ENCODE data around the gene URB1. TPM values are rescaled to one million over a fixed set of nuclear protein-coding genes. Genes with fewer than 3 reads are reported as not detected.

The URB1 gene
- total RNA-seq, 4 donors from 2014 or later: 4.4 to 14.9 (median 11.0) TPM

DNA sequence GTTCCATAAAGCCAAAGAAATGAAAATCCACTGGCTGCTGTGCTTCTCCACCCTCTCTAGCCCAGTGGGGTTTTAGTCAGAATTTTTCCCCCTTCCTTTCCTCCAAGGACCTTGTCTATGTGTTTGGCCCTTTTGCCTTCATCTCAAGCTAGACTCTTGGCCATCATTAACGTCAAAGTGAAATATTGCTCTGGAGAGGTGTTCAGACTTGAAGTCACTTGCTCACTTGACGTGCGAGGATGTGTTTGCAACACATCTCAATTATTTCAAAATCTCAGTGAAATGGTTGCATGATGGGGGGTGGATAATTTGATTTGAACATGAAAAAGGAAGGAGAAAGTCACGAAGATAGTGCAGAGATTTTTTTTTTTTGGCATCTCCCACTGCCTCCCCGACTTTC, 33.3 kb upstream of the URB1 start:
- Histone ChIP-seq H3K4me3 (no peak overlapping the region), H3K9me3 (no peaks in the 10 kb centered on the region), H3K27me3 (no peaks in the 10 kb centered on the region), H3K36me3 (no peaks in the 10 kb centered on the region), H3K4me1 (no peaks in the 10 kb centered on the region), H3K27ac (no peak overlapping the region)
- no peak for DNase-seq
- no peak for TF ChIP-seq POLR2A (IDR thresholded peaks at IDR 0.05)
- TF ChIP-seq, protein P1, sequence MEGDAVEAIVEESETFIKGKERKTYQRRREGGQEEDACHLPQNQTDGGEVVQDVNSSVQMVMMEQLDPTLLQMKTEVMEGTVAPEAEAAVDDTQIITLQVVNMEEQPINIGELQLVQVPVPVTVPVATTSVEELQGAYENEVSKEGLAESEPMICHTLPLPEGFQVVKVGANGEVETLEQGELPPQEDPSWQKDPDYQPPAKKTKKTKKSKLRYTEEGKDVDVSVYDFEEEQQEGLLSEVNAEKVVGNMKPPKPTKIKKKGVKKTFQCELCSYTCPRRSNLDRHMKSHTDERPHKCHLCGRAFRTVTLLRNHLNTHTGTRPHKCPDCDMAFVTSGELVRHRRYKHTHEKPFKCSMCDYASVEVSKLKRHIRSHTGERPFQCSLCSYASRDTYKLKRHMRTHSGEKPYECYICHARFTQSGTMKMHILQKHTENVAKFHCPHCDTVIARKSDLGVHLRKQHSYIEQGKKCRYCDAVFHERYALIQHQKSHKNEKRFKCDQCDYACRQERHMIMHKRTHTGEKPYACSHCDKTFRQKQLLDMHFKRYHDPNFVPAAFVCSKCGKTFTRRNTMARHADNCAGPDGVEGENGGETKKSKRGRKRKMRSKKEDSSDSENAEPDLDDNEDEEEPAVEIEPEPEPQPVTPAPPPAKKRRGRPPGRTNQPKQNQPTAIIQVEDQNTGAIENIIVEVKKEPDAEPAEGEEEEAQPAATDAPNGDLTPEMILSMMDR (IDR thresholded peaks at IDR 0.05): no peak

DNA sequence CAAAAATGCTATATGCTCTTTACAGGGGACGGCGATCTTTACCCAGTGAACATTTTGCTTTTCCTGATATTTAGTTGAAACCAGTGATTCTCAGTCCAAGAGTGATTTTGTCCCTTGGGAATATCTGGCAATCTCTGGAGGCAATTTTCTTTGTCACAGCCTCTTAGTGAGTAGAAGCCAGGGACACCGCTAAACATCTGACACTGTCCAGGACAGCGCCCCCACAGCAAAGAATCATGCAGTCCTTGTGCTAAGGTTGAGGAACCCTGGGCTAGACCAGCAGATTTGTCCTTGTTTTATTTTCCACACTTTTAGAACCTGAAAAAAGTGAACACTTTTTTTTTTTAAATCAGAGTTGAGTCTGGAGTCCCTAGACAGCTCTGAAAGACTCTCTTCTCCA, 32.8 kb upstream of the URB1 start:
- H3K27ac ChIP-seq: no peak overlapping the region
- no peaks in the 10 kb centered on the region for H3K27me3 ChIP-seq
- H3K4me3 ChIP-seq: no peak overlapping the region
- TF ChIP-seq, protein P1 (IDR thresholded peaks at IDR 0.05): no peak
- TF ChIP-seq POLR2A (IDR thresholded peaks at IDR 0.05): no peak
- no peaks in the 10 kb centered on the region for H3K9me3 ChIP-seq
- H3K4me1 ChIP-seq: no peaks in the 10 kb centered on the region
- no peaks in the 10 kb centered on the region for H3K36me3 ChIP-seq
- DNase-seq: no peak

DNA sequence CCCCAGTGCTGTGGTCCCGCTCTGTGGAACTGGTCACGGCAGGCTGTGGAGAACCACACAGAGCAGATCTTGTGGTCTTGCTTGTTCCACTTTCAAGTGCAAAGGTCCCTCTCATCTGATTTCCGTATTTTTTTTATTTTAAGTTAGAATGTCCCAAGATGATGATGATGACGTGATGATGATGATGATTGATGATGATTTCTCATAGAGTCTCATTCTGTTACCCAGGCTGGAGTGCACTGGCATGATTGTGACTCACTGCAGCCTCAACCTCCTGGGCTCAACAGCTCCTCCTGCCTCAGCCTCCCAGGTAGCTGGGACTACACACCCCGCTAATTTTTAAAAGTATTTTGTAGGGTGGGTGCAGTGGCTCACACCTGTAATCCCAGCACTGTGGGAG, 31.9 kb upstream of the URB1 start:
- no peaks in the 10 kb centered on the region for H3K9me3 ChIP-seq
- H3K36me3 ChIP-seq: no peaks in the 10 kb centered on the region
- no peak for DNase-seq
- no peaks in the 10 kb centered on the region for H3K4me1 ChIP-seq
- H3K4me3 ChIP-seq: no peak overlapping the region
- no peak for TF ChIP-seq POLR2A (IDR thresholded peaks at IDR 0.05)
- TF ChIP-seq, protein P1 (IDR thresholded peaks at IDR 0.05): no peak
- H3K27me3 ChIP-seq: no peaks in the 10 kb centered on the region
- no peak overlapping the region for H3K27ac ChIP-seq

DNA sequence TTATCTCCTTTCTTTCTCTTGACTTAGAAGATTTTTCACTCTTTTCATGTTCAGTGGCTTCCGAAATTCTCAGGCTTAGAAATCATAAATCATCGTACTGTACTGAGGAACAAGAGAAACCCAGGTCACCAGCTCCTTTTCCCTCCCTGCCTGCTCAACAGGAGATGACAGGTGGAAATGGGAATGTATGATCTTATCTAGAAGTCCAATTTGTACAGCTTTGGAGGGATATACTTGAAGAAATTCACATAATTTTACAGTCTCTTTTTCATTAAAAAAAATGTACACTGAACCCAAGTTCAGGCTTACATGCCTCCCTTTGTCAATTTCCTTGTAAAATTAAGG, 31.4 kb upstream of the URB1 start:
- no peaks in the 10 kb centered on the region for H3K27me3 ChIP-seq
- no peaks in the 10 kb centered on the region for H3K4me1 ChIP-seq
- DNase-seq: no peak
- no peak for TF ChIP-seq POLR2A (IDR thresholded peaks at IDR 0.05)
- TF ChIP-seq, protein P1 (IDR thresholded peaks at IDR 0.05): no peak
- H3K36me3 ChIP-seq: no peaks in the 10 kb centered on the region
- H3K4me3 ChIP-seq: no peak overlapping the region
- H3K9me3 ChIP-seq: no peaks in the 10 kb centered on the region
- H3K27ac ChIP-seq: no peak overlapping the region

DNA sequence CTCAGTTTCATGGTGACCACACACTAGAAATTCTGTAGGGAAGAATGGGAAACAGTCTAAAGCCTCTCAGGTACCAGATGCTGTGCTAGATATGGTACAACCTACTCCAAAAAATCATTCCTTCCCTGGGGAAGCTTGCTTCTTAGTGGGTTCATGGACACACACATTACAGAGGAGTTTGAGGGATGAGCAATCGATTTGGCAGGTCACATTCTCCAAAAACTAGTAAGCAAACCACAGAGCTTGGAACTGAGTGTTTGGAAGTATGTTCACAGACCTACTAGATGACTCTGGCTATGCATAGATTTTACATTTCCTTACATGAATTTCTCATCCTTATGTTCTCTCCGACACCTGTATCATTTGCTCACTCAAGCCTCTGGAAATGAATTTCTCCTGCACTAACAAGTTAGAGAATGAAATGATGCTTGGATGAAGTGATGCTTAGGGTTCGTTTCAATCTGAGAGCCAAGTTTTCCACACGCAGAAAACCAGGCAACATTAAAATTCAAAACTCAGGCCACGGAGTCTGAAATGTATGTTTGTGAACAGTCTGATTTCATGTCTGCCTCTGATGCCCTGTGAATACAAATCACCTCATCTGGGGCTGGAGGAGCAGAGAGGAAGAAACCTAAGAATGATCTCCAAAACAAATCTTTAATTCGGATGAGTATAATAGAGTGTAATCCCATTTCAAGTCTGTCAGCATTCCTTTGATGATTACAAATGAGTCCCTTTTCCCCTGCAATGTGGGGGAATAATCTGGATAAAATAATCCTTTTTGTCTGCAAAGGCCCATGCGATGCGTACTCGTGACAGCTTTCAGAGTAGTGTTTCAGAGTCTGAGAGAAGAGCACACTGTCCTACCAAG, 30.7 kb upstream of the URB1 start:
- no peak overlapping the region for H3K27ac ChIP-seq
- no peaks in the 10 kb centered on the region for H3K27me3 ChIP-seq
- H3K4me3 ChIP-seq: no peak overlapping the region
- no peak for DNase-seq
- no peaks in the 10 kb centered on the region for H3K9me3 ChIP-seq
- TF ChIP-seq POLR2A (IDR thresholded peaks at IDR 0.05): no peak
- TF ChIP-seq, protein P1 (IDR thresholded peaks at IDR 0.05): no peak
- no peaks in the 10 kb centered on the region for H3K36me3 ChIP-seq
- no peaks in the 10 kb centered on the region for H3K4me1 ChIP-seq

Data from Peyer's patch (tissue), 4 donors.